HG03571 (cell line): Measurements from ENCODE around the gene R3HCC1L.
"Not testable (repeated sequence)": the region's sequence is repeated elsewhere in the genome, so short reads cannot be mapped to it uniquely, and the experiment has no call there.

Experiments used
- ATAC-seq: cut with Tn5 transposase; IDR thresholded peaks from one replicate; pipeline ENCODE4 v1.9.1; 2021; ENCODE audit not compliant: unreplicated experiment

R3HCC1L gene

DNA sequence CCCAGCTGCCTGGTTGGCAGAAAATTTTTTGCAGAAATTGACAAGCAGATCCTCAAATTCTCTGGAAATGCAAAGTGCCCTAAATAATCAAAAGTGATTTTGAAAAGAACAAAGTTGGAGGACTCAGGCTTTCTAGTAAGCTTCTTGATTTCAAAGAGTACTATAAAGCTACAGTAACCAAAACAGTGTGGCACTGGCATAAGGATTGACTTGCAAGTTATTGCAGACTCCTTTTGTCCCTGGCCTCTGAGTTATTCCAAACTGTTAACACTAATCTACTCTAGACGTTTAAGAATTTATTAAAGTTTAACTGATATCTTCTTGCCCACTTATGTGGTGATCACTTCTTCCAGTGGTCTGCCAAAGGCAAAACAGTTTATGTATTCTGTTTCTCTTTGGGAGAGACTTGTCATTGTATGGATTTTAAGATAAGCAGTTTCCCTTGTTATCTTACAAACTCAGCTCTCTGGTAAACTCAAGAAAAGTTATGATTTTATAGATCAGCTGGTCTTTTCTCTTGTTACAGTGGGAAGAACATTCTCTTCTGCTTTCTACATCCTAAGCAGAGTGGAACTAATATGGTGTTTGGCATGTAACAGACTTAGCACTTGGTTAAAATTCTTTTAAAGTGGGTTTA, 92.2 kb downstream of the R3HCC1L start:
- ATAC-seq = no peak

DNA sequence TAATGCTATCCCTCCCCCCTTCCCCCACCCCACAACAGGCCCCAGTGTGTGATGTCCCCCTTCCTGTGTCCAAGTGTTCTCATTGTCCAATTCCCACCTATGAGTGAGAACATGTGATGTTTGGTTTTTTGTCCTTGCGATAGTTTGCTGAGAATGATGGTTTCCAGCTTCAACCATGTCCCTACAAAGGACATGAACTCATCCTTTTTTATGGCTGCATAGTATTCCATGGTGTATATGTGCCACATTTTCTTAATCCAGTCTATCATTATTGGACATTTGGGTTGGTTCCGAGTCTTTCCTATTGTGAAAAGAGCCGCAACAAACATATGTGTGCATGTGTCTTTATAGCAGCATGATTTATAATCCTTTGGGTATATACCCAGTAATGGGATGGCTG, 93.3 kb downstream of the R3HCC1L start:
- not testable (repeated sequence) for ATAC-seq

DNA sequence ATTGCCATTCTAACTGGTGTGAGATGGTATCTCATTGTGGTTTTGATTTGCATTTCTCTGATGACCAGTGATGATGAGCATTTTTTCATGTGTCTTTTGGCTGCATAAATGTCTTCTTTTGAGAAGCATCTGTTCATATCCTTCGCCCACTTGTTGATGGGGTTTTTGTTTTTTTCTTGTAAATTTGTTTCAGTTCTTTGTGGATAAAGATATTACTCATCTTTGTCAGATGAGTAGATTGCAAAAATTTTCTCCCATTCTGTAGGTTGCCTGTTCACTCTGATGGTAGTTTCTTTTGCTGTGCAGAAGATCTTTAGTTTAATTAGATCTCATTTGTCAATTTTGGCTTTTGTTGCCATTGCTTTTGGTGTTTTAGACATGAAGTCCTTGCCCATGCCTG, 93.8 kb downstream of the R3HCC1L start:
- not testable (repeated sequence) for ATAC-seq

DNA sequence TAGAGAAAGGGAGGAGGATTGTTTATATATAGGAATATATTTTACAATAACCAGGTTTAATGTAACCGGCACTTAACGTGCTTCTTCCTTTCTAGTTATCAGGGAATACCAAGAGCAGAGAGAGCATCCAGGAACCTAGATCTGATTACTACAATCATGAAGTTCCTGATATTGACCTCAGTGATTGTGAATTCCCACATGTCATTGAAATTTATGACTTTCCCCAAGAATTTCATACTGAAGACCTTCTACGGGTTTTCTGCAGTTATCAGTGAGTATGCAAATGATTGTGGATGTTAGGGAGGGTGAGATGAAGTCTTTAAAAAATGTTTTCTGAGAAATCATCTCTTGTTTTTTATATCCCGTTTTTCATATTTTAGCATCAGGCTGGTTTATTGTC, 97.0 kb downstream of the R3HCC1L start:
- no peak for ATAC-seq

DNA sequence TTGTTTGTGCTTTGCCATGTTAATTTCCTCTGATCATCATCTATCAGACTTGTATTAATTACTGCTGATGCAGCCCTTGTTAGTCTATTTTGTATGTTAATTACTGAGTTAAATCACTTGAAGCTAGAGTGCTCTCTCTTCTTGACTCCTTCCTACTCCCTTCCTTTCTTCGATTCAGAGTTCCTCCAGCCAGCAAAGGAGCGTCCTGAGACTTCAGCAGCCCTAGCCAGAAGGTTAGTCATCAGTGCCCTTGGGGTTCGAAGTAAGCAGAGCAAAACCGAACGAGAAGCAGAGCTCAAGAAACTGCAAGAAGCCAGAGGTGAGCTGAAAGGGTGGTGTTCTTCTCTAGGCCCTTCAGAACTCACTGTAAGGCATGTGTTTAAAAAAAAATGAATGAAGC, 101.4 kb downstream of the R3HCC1L start:
- ATAC-seq = no peak

DNA sequence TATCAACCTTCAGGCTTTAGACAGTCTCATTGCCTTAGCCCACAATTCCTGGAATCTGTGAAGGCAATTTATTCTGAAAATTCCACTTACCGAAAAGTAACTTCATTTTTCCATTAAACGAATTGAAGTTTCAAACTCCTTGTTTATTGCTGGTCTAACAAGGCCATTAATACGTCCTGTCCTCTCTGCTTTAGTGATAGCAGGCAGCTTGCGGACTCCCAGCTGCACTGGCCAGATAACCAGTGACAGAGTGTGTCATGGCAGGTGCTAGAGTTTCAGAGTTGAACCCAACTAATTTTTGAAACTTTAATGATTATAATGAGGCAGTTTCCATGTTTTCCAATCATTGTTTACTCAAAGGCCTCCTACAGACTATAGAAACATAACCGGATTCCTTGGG, 102.4 kb downstream of the R3HCC1L start:
- no peak for ATAC-seq

DNA sequence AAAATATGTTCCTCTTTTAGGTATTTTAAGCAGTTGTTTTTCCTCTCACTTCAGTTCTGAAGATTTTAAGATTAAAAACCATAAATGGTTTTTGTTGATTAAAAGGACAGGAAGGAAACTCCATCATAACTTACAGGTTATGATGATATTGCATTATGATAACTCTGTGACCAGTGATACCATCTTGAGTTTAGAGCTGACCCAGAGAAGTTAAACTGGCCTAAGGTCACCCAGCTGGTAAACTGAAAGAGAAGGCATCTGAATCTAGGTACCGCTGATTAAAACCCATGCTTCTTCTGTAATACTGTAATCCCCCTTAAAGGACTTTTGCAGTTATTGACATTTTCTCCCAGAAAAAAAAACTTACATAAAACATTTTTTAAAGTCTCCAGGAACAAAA, 103.9 kb downstream of the R3HCC1L start:
- ATAC-seq = no peak

DNA sequence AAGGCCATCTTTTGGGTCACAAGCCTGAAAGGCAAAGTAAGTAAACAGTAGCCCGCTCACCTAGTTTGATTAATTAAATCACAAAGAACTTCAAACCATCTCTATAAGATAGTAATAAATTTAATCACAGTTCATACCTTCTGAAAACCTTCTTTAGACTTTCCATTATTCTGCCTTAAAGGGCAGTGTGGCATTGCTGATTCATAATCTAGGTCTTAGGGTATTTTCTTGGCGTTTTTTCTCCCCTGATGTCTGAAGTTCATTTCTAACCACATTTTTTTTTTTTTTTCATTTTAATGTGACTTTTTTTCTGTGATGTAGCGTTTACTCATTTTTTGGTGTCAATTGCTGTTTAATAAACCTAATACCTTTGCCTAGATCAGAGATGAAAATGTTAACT, 106.1 kb downstream of the R3HCC1L start:
- ATAC-seq = no peak

DNA sequence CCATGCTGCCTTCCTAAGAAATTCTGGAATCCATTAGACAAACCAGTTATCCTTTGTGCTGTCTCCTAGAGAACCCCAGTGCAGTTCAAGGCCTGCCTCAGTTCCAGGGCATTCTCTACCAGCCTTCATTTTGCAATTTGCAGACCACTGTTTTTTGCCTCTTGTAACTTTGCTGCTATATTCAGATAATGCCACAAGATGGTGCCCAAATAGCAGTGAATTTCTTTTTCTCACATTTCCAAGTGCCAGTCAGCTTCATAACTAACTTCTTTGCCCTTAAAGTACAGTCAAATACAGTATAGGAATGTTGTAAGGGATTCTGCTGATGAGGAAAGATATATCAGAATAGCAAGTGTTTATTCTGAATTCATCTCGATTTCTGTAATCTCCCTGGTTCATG, 108.4 kb downstream of the R3HCC1L start:
- ATAC-seq = no peak

DNA sequence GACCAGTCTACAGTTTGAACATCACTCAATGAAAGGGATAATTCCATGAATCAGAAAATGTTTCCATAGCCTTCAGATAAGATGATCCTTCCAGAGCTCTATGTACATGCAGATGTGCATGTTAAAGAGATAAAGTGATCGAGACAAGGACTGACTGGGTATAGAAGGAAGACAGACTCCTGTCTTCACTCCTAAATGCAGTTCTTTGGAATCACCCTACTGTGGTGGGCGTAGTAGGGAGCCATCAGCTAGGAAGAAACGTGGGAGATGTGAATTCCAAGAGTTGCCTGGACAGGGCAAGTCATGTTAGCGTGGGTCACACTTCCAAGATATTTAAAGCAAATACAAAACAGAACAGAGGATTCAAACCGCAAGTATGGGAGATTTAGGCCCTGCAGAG, 109.7 kb downstream of the R3HCC1L start:
- ATAC-seq = no peak

DNA sequence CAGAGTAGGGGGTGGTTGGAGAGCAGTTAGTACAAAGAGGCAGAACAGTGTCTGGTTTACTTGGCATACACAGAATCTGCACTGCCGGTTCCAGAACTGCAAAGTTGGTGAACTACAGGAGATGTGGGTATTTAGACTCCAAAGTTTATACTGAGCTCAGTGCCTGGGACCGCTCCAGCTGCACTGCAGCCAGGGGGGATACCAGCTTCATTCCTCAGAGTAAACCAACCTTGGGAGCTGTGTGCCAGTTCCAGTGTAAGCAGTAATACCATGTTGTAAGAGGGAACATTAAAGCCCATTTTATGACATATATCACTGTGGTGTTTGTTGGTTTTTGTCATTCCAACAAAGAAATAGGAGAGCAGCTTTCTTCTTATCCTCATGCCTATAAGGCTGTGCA, 110.1 kb downstream of the R3HCC1L start:
- no peak for ATAC-seq

DNA sequence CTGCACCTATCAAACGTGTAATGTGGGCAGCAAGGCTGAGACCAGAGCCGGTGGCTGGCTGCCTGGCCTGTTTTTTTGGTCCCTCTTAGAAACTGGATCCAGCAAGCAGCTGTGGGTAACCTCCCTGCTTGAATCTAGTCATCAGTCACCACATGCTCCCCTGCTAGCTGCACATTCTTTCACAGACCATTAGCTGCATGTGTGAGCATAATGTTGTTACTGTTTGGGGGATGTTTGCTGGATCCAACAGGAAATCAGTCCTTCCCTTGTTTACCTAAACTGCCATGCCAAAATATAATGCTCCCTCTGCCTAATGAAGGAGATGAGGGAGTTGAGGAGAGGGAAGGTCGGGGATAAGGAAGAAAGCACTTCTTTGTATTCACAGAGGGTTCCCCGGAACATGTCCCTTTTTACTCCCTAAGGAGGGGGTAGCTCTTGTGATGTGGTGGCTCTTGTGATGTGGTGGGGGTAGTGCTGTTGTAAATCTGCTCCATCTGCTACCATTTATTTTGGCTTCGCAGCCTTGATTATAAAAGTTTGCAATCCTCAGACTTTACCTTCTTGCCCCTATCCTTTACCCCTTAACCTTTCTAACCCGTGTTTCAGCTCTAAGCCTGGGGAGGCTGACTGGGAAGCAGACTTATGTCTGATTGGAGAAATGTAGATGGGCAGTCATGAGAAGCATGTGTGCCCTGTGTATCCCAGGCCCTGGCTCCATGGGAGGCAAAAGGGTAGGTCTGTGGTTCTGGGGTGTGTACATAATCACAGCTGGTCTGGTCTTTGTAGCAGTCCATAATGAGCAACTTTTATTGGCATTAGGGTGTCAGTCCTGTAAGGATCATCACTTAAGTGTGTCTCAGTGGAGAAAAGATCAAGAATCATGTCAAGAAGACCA, 112.7 kb downstream of the R3HCC1L start:
- no peak for ATAC-seq

DNA sequence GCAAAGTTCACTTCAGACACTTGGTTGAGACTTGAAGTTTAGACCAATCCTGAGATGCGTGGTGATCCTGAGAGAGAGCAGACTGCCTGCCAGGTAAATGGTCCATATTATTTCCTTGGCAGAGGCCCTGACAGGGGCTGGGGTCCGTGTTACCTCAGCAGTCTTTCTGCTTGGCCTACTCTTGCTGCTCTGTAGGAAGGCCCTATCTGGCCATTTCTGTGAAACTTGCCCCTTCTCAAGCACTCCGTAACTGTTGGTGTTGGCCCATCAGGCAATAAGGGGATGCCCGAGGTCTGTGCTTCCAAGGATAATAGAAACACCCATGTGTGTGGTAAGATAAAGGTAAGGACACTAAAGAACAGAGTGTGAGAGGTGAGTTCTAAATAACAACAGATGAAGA, 113.6 kb downstream of the R3HCC1L start:
- no peak for ATAC-seq

DNA sequence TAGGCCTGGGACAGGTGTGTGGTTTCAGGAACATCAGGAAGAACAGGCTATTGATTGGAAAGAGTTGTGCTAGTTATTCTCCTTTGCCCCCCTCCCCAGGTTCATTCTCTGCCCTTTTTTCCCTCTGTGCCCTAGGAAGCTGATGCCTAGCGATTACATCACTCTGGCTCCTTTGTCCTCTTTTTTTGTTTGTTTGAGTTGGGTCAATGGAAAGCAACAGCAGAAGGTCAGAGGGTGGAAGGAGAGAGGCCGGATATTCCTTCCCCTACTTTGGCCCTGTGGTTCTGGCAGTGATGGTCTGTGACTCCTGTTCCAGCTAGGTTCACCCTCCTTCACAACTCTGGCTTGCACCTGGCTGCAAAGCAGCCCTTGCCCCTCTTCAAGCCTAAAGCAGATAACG, 114.7 kb downstream of the R3HCC1L start:
- ATAC-seq = no peak

DNA sequence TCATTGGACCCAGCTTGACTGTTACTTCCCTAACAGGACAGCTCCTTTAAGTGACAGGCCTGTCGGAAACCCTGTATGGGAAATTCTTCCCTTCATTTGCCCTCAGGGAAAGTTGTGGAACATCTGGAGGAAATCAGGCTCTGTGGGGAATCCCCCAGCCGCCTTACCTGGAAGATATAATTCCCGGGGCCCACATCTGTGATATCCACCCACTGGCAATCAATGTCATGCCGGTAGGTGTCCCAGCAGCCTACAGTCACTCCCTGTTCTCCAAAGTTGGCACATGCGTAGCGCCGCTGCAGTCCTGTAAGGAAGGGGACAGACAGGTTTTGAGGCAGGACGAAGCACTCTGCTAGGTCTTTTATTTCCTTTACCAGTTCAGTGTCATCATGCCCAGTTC, 116.9 kb downstream of the R3HCC1L start:
- ATAC-seq = no peak

DNA sequence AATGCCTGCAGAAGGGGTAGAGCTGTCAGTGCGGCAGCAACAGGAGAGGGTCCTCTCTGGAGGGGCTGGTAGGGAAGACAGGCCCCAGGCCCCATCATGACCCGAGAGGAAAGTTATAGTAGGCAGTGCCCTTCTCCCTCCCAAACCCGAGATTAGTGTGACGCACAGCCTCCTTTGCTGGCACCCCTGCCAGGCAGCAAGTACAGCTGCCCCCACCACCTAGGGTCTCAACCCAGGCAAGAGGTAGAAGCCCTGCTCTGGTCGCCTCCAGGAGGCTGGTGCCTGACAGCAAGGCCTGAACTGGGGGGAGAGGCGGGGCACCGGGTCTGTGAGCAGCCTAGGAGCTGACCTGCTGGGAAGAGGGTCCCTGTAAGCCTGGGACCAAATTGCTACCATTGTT, 118.0 kb downstream of the R3HCC1L start:
- no peak for ATAC-seq

DNA sequence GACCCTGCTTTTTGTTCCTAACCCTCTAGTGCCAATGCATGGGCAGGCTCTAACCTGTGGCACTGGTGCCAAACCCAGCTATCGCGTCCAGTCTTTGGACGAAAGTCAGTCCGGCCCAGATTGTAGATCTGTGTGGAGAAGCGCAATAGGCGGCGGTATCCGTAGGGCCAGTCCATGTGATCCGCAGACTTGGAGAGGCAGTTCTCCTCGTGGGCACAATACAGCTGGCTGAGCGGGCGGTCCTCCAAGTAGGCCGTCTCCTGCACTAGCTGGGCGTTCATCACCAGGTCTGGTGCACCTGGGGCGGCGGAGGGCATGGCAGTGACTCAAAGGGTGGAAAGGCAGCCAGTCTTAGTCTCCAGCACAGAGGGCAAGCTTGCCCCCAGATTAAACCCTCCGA, 119.0 kb downstream of the R3HCC1L start:
- ATAC-seq = no peak

DNA sequence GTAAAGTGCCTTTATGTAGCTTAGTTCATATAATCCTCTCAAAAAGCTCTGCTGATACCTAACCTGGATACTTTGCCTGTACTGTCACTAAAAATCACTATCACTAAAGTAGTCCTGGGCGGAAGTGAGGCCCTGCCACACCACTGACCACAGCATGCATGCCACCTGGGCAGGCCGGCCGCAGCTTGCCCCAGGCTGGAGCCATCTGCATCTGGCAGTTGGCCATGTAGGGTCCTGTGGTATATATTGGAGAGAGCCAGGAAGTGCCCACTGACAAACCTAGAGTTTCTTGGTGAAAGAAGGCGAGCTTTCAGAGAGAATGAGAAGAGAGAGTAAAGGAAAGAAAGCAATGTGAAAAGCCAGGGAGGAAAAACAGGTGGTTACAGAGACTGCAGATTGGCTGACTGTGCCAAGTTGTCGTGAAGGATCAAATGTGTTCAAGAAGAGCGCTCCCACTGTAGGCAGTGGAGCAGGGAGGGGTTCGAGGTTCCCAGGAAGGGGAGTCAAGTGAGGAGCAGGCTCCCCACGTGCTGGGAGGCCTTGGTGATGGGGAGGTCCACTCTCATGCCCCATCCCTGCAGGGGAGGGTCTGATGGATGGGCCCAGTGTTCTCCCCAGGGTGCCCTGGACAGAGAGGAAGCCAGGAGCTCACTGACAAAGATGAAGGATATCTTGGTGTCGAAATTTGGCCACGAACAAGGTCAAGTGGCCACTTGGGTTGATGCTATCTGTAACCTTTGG, 119.9 kb downstream of the R3HCC1L start:
- no peak for ATAC-seq

DNA sequence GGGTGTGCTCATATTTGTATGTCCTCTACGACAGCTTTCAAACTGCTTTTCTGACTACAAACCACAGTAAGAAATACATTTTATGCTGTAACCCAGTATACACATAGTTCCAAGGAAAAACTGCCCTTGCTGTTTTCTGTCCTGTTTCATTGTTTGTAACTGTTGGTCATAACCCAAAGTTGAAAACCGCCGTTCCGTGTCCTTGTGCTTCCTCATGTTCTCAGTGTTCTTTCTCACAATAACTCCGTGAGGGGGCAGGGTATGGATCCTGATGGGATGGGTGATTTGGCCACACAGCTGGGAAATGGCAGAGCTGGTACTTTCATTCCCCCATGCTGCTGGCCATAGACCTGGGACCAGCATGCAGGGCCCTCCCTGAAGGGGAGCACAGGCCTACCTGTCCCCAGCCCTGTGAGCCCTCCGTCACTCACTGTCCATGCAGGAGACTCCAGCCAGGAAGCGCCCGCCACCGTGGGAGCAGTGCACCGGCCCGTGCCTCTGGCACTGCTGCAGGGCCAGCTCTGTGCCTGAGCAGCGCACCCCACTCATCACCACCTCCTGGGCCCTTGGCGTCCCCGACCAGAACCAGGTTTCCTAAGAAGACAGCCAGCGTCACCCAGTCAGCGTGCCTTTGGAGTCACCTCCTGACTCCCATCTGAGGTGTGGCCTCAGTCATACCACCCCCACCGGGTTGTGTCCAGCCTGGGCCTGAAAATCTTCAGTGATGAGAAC, 120.9 kb downstream of the R3HCC1L start:
- ATAC-seq = no peak

DNA sequence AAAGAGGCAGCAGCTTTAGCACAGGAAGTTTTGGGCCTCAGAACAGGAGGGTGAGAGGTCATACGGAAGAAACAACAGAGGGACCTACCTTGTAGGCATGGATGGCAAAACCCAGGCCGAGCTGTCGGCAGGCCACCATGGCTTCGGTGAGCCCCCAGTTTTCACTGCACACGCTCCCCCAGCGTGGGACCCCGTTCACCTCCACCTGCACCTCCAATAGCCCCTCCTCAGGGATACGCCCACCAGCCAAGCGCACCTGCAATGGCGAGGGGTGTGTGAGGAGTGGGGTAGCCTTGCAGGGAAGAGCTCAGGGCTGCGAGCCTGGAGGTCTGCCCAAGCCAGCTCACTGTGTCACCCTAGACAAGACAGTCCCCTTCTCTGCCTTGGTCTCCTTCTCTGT, 122.2 kb downstream of the R3HCC1L start:
- ATAC-seq = no peak

DNA sequence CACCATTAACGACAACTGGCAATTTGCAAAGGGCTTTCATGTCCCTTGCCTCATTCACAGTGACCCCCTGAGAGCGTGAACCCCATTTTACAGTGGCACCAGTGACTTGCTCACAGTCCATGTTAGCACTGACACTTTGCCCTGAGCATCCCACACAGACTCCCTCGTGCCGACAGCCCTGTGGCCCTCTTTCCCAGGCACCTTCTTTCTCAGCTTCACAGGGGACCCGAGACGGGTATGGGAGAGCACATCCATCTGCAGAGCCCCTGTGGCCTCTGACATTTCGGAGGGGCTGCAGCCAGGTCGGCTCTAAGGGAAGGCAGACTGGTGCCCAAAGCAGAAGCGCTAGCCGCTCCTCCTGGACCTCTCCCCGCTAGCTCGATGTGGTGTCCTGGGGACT, 122.7 kb downstream of the R3HCC1L start:
- no peak for ATAC-seq
